ENCODE results near the gene SDK2. TPM values are rescaled to one million over a fixed set of nuclear protein-coding genes. Genes with fewer than 3 reads are reported as not detected.
A peak's percentile ranks its signal among the peaks of the same experiment; 100 is the strongest.
"Not testable (repeated sequence)": the region's sequence is repeated elsewhere in the genome, so short reads cannot be mapped to it uniquely, and the experiment has no call there.

SDK2 gene
- polyA plus RNA-seq, 1 of the 3 experiments (the other 2 are of a cell fraction), result 0.02 TPM

GRCh38 chr17:73308959-73309358 is 335.3 kb downstream of the SDK2 start:
- H3K79me2 ChIP-seq (ENCODE audit: insufficient read depth), result peaks cover 72% of the 10 kb centered on the region
- peak overlapping the region; percentile 98 for H3K4me2 ChIP-seq
- H3K9ac ChIP-seq, result peak overlapping the region; percentile 36; the same call in 1 of the 2 replicates
- H3K4me3 ChIP-seq (ENCODE audit: low read depth in 2 of 2, low read length in 1 of 2), result peak overlapping the region in 1 of 2 experiments; percentile 50; a peak in 1 of 4 replicates
- H3K27me3 ChIP-seq (ENCODE audit: insufficient read depth); H2AFZ ChIP-seq (ENCODE audit: low read depth); H3K9me2 ChIP-seq; H4K20me1 ChIP-seq (ENCODE audit: insufficient read depth); DNase-seq; H3K9me3 ChIP-seq; H3K36me3 ChIP-seq (replicated peaks in 1 of 2; ENCODE audit: control insufficient read depth in 1 of 2, insufficient read depth in 2 of 2, low read length in 1 of 2): not testable (repeated sequence)
- 74% methylated on average over 5 of the region's 5 CpGs for WGBS (ENCODE audit: low lambda C conversion rate)
- peaks cover 48% of the 10 kb centered on the region for H3F3A ChIP-seq (replicated peaks; ENCODE audit: insufficient read depth)
- CTCF ChIA-PET, result interaction anchor here (5.7 to 5.9 kb wide), 3 partner anchors 50 to 60 kb away, joined by 66 to 154 read pairs (median 84); no protein-coding TSS in a partner anchor
- peak overlapping the region in 1 of 2 experiments; percentile 96; a peak in 2 of 4 replicates for H3K27ac ChIP-seq (ENCODE audit: low read depth in 2 of 2, low read length in 1 of 2)
- 0 out of 2 replicates have a peak, but pooled peaks have one; percentile 24 for TF ChIP-seq FOXJ3 (CRISPR knock-in tag; IDR thresholded peaks at IDR 0.05)
- peaks cover 57 to 61% of the 10 kb centered on the region in 2 experiments; a peak in 3 of 4 replicates for H3K4me1 ChIP-seq (ENCODE audit: control insufficient read depth in 1 of 2, insufficient read depth in 2 of 2, low read depth in 1 of 2, low read length in 1 of 2)
- POLR2A ChIA-PET, result interaction anchor here (0.5 to 3.7 kb wide), 2 partner anchors 60 to 936 kb away, joined by 4 to 30 read pairs; no protein-coding TSS in a partner anchor

DNA sequence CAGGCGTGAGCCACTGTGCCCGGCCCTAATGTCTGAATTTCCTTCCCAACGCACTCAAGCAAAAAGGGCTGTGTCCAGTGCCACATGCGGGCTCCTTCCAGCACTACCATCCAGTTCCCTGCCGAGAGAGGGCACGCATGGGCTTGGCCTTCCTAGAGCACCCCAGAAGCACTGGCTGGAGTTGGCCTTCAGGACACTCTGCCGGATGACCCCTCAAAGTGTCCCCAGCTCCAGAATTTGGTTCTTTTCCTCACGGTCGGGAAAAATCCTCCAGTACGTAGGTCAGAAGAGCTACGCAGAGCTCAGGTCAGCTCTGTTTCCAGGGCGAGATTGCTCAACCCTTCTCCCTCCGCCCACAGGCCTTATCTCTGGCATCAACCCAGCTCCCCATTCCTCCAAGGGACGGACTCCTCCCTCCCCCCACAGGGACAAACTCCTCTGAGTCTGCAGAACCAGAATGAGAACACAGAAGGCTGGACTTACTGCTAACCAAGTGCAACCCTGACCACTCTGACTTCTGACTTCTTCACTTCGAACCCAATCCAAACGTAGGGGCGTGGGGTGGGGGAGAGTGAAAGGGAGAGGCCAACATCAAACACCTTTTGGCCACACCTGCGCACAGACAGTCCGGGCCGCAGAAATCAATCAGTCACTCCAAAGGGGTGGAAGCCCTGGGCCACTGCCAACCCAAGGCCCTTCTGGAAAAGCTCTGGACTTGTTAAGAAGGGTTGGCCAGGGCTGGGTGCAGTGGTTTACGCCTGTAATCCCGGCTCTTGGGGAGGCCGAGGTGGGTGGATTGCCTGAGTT is 336.0 kb downstream of the SDK2 start:
- DNase-seq, result no peak
- TF ChIP-seq ZBTB33 (IDR thresholded peaks at IDR 0.05; ENCODE audit: borderline replicate concordance, low read depth) (no peak), TAF1 (IDR thresholded peaks at IDR 0.05; ENCODE audit: borderline replicate concordance, low read depth, low read length) (no peak), EZH2phosphoT487 (IDR thresholded peaks at IDR 0.05; ENCODE audit: borderline replicate concordance, low read depth) (no peak), GABPA (IDR thresholded peaks at IDR 0.05; ENCODE audit: low read depth) (no peak), CHD2 (IDR thresholded peaks at IDR 0.05; ENCODE audit: low read length, partially characterized antibody) (peak; percentile 14), YY1 (IDR thresholded peaks at IDR 0.05; ENCODE audit: low read depth) (no peak), ELF1 (IDR thresholded peaks at IDR 0.05) (peak; percentile 35; the same call in 1 of the 2 replicates), NFIC (IDR thresholded peaks at IDR 0.05; ENCODE audit: borderline replicate concordance) (peak; percentile 99), FOXM1 (IDR thresholded peaks at IDR 0.05; ENCODE audit: low read depth) (peak; percentile 49), CTCF (IDR thresholded peaks at IDR 0.05) (no peak), MXI1 (IDR thresholded peaks at IDR 0.05; ENCODE audit: low read depth, low read length) (no peak), EP300 (IDR thresholded peaks at IDR 0.05; ENCODE audit: borderline replicate concordance in 1 of 2, low read depth in 1 of 2, low read length in 1 of 2) (peak; percentile 17 to 86; a peak in 3 of 4 replicates), IRF3 (IDR thresholded peaks at IDR 0.05; ENCODE audit: low read depth, low read length) (no peak), USF2 (IDR thresholded peaks at IDR 0.05; ENCODE audit: borderline replicate concordance, low read depth, low read length) (no peak), POLR2AphosphoS5 (IDR thresholded peaks at IDR 0.05; ENCODE audit: low read depth, low read length) (peak; percentile 76; the same call in 1 of the 2 replicates), FOXJ3 (CRISPR knock-in tag; IDR thresholded peaks at IDR 0.05) (no peak), NRF1 (IDR thresholded peaks at IDR 0.05; ENCODE audit: low read depth, low read length) (no peak)
- TF ChIP-seq, protein P1, sequence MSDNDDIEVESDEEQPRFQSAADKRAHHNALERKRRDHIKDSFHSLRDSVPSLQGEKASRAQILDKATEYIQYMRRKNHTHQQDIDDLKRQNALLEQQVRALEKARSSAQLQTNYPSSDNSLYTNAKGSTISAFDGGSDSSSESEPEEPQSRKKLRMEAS (IDR thresholded peaks at IDR 0.05; ENCODE audit: low read depth), result peak; percentile 91

More for the DNA sequence above, 336.0 kb downstream of the SDK2 start:
- peak overlapping the region; percentile 98 for H3K4me2 ChIP-seq
- no peaks in the 10 kb centered on the region for H3K9me2 ChIP-seq
- H3K79me2 ChIP-seq (ENCODE audit: insufficient read depth), result peaks cover 80% of the 10 kb centered on the region
- H3K36me3 ChIP-seq (replicated peaks in 1 of 2; ENCODE audit: control insufficient read depth in 1 of 2, insufficient read depth in 2 of 2, low read length in 1 of 2), result peaks cover 0 to 8% of the 10 kb centered on the region in 2 experiments
- 36% methylated on average over 23 of the region's 23 CpGs for WGBS (ENCODE audit: low lambda C conversion rate)
- H3F3A ChIP-seq (replicated peaks; ENCODE audit: insufficient read depth), result peaks cover 53% of the 10 kb centered on the region
- POLR2A ChIA-PET, result interaction anchor here (0.5 to 3.7 kb wide), 2 partner anchors 61 to 935 kb away, joined by 4 to 30 read pairs; no protein-coding TSS in a partner anchor
- H3K9ac ChIP-seq, result peak overlapping the region; percentile 36; the same call in 1 of the 2 replicates
- H3K27me3 ChIP-seq (ENCODE audit: insufficient read depth), result no peaks in the 10 kb centered on the region
- CTCF ChIA-PET, result interaction anchor here (1.0 to 5.9 kb wide), 5 partner anchors 24 to 60 kb away, joined by 3 to 154 read pairs (median 66); no protein-coding TSS in a partner anchor
- peaks cover 3% of the 10 kb centered on the region; the same call in 1 of the 2 replicates for H4K20me1 ChIP-seq (ENCODE audit: insufficient read depth)
- peak overlapping the region in 1 of 2 experiments; percentile 50; a peak in 2 of 4 replicates for H3K4me3 ChIP-seq (ENCODE audit: low read depth in 2 of 2, low read length in 1 of 2)
- H3K4me1 ChIP-seq (ENCODE audit: control insufficient read depth in 1 of 2, insufficient read depth in 2 of 2, low read depth in 1 of 2, low read length in 1 of 2), result peaks cover 57 to 68% of the 10 kb centered on the region in 2 experiments; a peak in 3 of 4 replicates
- no peak overlapping the region for H2AFZ ChIP-seq (ENCODE audit: low read depth)
- peak overlapping the region; percentile 13 to 96; a peak in 3 of 4 replicates for H3K27ac ChIP-seq (ENCODE audit: low read depth in 2 of 2, low read length in 1 of 2)
- no peaks in the 10 kb centered on the region for H3K9me3 ChIP-seq
